Measurements from ENCODE around the gene DSC3. TPM values are rescaled to one million over a fixed set of nuclear protein-coding genes. Genes with fewer than 3 reads are reported as not detected.

The DSC3 gene
- total RNA-seq, 1 experiment from 2014 or later: 7.6 TPM

- ChIA-PET CTCF (no interaction called here), POLR2A (no interaction called here), RAD21 (ENCODE audit: low non-redundant PET in 1 of 2, low total read pairs in 2 of 2, uncharacterized antibody in 2 of 2, unreplicated experiment in 2 of 2) (no interaction called here)
- Histone ChIP-seq H3K27ac (ENCODE audit: low read depth, low read length) (no peak overlapping the region), H3K36me3 (ENCODE audit: control insufficient read depth in 1 of 2, insufficient read depth in 2 of 2, low read length in 2 of 2) (no peaks in the 10 kb centered on the region), H3K4me3 (replicated peaks in 1 of 2; ENCODE audit: low read depth in 1 of 2, low read length in 2 of 2) (no peak overlapping the region), H3K27me3 (ENCODE audit: insufficient read depth, low read length) (no peaks in the 10 kb centered on the region), H3K9ac (ENCODE audit: low read length) (no peak overlapping the region), H4K20me1 (ENCODE audit: insufficient read depth) (no peaks in the 10 kb centered on the region), H2AFZ (ENCODE audit: low read depth, low read length, poor library complexity, severe bottlenecking) (no peak overlapping the region), H3K4me1 (ENCODE audit: control insufficient read depth in 1 of 2, insufficient read depth in 2 of 2, low read length in 2 of 2) (no peaks in the 10 kb centered on the region), H3K9me3 (ENCODE audit: control insufficient read depth in 1 of 2, insufficient read depth in 1 of 2, low read depth in 1 of 2, low read length in 2 of 2) (no peaks in the 10 kb centered on the region), H3K79me2 (ENCODE audit: insufficient read depth, low read length) (no peaks in the 10 kb centered on the region), H3K9me2 (ENCODE audit: insufficient read depth) (no peaks in the 10 kb centered on the region), H3K4me2 (ENCODE audit: low read length) (no peak overlapping the region)
- BruUV-seq (replicated peaks): no TSS peak
- no peak for ATAC-seq
- intact Hi-C loops (cut with micrococcal nuclease): loop anchor here (10.0 kb wide), 1 partner anchor 1594 kb away; no protein-coding TSS in a partner anchor
- TF ChIP-seq CBX3 (IDR thresholded peaks at IDR 0.05; ENCODE audit: low read depth) (no peak), EGR1 (IDR thresholded peaks at IDR 0.05; ENCODE audit: low read depth) (no peak), SIN3A (IDR thresholded peaks at IDR 0.05; ENCODE audit: low read depth) (no peak), POLR2A (IDR thresholded peaks at IDR 0.05; ENCODE audit: borderline replicate concordance, extremely low read depth, insufficient read depth, insufficient read length) (no peak), TCF7L2 (IDR thresholded peaks at IDR 0.05; ENCODE audit: borderline replicate concordance, extremely low read depth, insufficient read depth, insufficient read length) (no peak), RAD21 (IDR thresholded peaks at IDR 0.05; ENCODE audit: low read depth) (no peak), SP1 (IDR thresholded peaks at IDR 0.05; ENCODE audit: low read depth) (no peak), FOSL1 (IDR thresholded peaks at IDR 0.05; ENCODE audit: low read depth) (no peak), ZBTB33 (IDR thresholded peaks at IDR 0.05; ENCODE audit: extremely low read depth, insufficient replicate concordance, low read length) (no peak), ZFX (IDR thresholded peaks at IDR 0.05) (no peak), MAX (IDR thresholded peaks at IDR 0.05) (no peak), POLR2AphosphoS5 (IDR thresholded peaks at IDR 0.05; ENCODE audit: low read depth, low read length) (no peak), JUND (IDR thresholded peaks at IDR 0.05) (no peak), EZH2 (IDR thresholded peaks at IDR 0.05) (no peak), YY1 (IDR thresholded peaks at IDR 0.05; ENCODE audit: extremely low read depth, insufficient replicate concordance, low read depth, low read length) (no peak), ZNF274 (IDR thresholded peaks at IDR 0.05; ENCODE audit: low read depth, low read length) (no peak), ATF3 (IDR thresholded peaks at IDR 0.05) (no peak)
- TF ChIP-seq, protein P1, sequence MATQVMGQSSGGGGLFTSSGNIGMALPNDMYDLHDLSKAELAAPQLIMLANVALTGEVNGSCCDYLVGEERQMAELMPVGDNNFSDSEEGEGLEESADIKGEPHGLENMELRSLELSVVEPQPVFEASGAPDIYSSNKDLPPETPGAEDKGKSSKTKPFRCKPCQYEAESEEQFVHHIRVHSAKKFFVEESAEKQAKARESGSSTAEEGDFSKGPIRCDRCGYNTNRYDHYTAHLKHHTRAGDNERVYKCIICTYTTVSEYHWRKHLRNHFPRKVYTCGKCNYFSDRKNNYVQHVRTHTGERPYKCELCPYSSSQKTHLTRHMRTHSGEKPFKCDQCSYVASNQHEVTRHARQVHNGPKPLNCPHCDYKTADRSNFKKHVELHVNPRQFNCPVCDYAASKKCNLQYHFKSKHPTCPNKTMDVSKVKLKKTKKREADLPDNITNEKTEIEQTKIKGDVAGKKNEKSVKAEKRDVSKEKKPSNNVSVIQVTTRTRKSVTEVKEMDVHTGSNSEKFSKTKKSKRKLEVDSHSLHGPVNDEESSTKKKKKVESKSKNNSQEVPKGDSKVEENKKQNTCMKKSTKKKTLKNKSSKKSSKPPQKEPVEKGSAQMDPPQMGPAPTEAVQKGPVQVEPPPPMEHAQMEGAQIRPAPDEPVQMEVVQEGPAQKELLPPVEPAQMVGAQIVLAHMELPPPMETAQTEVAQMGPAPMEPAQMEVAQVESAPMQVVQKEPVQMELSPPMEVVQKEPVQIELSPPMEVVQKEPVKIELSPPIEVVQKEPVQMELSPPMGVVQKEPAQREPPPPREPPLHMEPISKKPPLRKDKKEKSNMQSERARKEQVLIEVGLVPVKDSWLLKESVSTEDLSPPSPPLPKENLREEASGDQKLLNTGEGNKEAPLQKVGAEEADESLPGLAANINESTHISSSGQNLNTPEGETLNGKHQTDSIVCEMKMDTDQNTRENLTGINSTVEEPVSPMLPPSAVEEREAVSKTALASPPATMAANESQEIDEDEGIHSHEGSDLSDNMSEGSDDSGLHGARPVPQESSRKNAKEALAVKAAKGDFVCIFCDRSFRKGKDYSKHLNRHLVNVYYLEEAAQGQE (IDR thresholded peaks at IDR 0.05; ENCODE audit: low read depth): no peak
- no peak for DNase-seq (ENCODE audit: low read depth, low spot score)
These were observed 81.9 kb downstream of the DSC3 start for GRCh38 chr18:30960661-30961060.
